Activated CD4-positive, alpha-beta memory T cell treated with anti-CD3 and anti-CD28 coated beads for 36 hours (primary cell): ENCODE results near the gene SSH3. TPM values are rescaled to one million over a fixed set of nuclear protein-coding genes. Genes with fewer than 3 reads are reported as not detected.

Experiments used
- CTCF ChIA-PET: fragments of 350-600 bp; sonication (Branson Sonifier 250); formaldehyde crosslinking; loops from one replicate; lab custom pipeline; 2021; ENCODE audit warnings: antibody characterized with exemption, inconsistent platforms; lab: Charles Lee
- POLR2A ChIA-PET: fragments of 350-600 bp; sonication (Branson Sonifier 250); formaldehyde crosslinking; loops from one replicate; lab custom pipeline; 2021; ENCODE audit warnings: antibody characterized with exemption; lab: Charles Lee
- DNase-seq: peaks from one replicate; pipeline ENCODE4 v3.0.0-alpha.2; 2020
- H3K27ac Mint-ChIP-seq: one replicate; pipeline ENCODE4 v1.8.0; 2021; ENCODE audit warnings: mixed read lengths
- H3K27me3 Mint-ChIP-seq: one replicate; pipeline ENCODE4 v1.8.0; 2021; ENCODE audit warnings: mixed read lengths
- H3K36me3 Mint-ChIP-seq: one replicate; pipeline ENCODE4 v1.8.0; 2021; ENCODE audit warnings: mixed read lengths
- H3K4me1 Mint-ChIP-seq: one replicate; pipeline ENCODE4 v1.8.0; 2021; ENCODE audit warnings: low read depth, mixed read lengths
- H3K4me3 Mint-ChIP-seq: one replicate; pipeline ENCODE4 v1.8.0; 2021; ENCODE audit warnings: mild to moderate bottlenecking, mixed read lengths
- H3K9me3 Mint-ChIP-seq: one replicate; pipeline ENCODE4 v1.8.0; 2021; ENCODE audit warnings: mixed read lengths
- intact Hi-C: fragments of 100-400 bp; cut with micrococcal nuclease; formaldehyde crosslinking; loops from one replicate; pipeline ENCODE4 v1.15.1; 2023
- total RNA-seq, 2 experiments: library from RNA; stranded (reverse); gene quantifications; one replicate each; pipeline ENCODE4 v1.2.3, GENCODE V29; 2021

The SSH3 gene
- total RNA-seq, 2 experiments from 2014 or later, result 14.9 to 19.4 TPM

DNA sequence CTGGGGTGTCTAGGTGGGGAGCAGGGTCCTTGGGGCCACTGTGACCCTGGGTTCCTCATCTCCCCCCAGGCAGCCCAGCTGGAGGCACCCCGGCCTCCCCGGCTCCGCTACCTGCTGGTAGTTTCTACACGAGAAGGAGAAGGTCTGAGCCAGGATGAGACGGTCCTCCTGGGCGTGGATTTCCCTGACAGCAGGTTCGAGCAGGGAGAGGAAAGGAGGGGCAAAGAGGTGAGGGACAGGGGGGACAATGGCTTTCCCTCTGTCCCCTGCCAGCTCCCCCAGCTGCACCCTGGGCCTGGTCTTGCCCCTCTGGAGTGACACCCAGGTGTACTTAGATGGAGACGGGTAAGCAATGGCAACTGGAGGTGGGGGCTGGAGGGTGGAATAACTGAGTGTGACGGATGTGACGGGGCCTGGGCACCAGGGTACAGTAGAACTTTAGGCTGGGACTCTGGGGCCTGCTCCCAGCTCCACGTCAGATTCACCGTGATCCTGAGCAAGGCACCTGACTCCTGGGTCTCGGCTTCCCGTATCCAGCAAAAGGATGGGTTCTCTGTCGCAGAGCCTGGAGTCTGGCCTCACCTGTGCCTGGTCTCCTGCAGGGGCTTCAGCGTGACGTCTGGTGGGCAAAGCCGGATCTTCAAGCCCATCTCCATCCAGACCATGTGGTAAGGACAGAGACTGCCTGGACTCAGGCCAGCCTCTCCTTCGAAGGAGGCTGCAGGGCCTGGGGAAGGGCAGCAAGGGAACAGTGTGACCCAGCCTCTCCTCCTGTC is 3.6 kb downstream of the SSH3 start:
- peaks cover 15% of the 10 kb centered on the region for H3K4me1 Mint-ChIP-seq
- intact Hi-C loops, result no loop called here
- ChIA-PET POLR2A (no interaction called here), CTCF (interaction anchor here (1.5 to 2.6 kb wide), 2 partner anchors 10 to 44 kb away, joined by 4 to 10 read pairs; no protein-coding TSS in a partner anchor)
- H3K36me3 Mint-ChIP-seq, result peaks cover 6% of the 10 kb centered on the region
- no peaks in the 10 kb centered on the region for H3K27me3 Mint-ChIP-seq
- H3K4me3 Mint-ChIP-seq, result no peak overlapping the region
- no peaks in the 10 kb centered on the region for H3K9me3 Mint-ChIP-seq
- H3K27ac Mint-ChIP-seq, result no peak overlapping the region
- no peak for DNase-seq

DNA sequence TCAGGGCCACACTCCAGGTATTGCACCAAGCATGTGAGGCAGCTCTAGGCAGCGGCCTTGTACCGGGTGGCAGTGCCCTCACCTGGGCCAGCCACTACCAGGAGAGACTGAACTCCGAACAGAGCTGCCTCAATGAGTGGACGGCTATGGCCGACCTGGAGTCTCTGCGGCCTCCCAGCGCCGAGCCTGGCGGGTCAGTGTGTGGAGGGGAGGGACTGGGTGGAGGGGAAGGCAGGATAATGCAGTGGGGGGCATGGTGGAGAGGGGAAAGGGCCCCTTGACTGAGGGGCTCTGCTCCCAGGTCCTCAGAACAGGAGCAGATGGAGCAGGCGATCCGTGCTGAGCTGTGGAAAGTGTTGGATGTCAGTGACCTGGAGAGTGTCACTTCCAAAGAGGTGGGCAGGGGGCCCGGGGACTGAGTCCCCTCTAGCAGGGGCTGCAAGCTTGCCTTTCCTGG is 4.2 kb downstream of the SSH3 start:
- H3K9me3 Mint-ChIP-seq, result no peaks in the 10 kb centered on the region
- POLR2A ChIA-PET, result no interaction called here
- DNase-seq, result no peak
- no peak overlapping the region for H3K27ac Mint-ChIP-seq
- intact Hi-C loops, result no loop called here
- CTCF ChIA-PET, result interaction anchor here (1.5 to 2.6 kb wide), 2 partner anchors 10 to 44 kb away, joined by 4 to 10 read pairs; no protein-coding TSS in a partner anchor
- peaks cover 21% of the 10 kb centered on the region for H3K4me1 Mint-ChIP-seq
- no peaks in the 10 kb centered on the region for H3K27me3 Mint-ChIP-seq
- peaks cover 2% of the 10 kb centered on the region for H3K36me3 Mint-ChIP-seq
- H3K4me3 Mint-ChIP-seq, result no peak overlapping the region

DNA sequence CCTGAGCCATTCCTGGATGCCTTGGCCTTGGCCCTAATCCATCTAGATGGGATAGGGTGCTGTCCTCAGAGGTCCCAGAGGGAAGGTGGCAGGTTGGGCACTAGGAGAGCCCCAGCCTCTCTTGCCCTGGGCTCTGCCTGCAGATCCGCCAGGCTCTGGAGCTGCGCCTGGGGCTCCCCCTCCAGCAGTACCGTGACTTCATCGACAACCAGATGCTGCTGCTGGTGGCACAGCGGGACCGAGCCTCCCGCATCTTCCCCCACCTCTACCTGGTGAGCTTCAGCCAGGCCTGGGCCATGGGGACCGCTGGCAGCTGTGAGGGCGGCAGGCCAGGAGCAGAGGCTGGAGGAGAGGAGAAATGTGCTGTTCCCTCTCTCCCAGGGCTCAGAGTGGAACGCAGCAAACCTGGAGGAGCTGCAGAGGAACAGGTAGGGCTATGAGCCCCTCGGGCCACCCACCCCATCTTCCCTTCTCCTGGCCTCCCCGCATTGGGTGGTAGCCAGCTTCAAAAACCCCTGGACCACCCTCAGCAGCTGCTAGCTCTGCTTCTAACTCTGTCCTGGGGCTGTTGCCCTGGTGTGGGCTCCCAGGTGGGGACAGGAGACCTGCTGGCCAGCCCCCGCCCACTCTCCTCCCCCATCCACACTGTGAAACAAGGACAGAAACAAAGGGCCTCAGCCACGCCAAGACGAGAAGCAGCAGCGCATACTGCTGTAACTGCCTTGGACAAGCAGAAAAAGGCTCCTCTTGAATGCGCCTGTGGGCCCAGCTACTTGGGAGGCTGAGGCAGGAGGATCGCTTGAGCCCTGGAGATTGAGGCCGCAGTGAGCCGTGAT is 4.9 kb downstream of the SSH3 start:
- H3K4me1 Mint-ChIP-seq, result peaks cover 24% of the 10 kb centered on the region
- intact Hi-C loops, result no loop called here
- no peaks in the 10 kb centered on the region for H3K9me3 Mint-ChIP-seq
- ChIA-PET CTCF (interaction anchor here (0.7 to 2.6 kb wide), 3 partner anchors 9 to 81 kb away, joined by 3 to 10 read pairs (median 3); no protein-coding TSS in a partner anchor), POLR2A (no interaction called here)
- no peaks in the 10 kb centered on the region for H3K36me3 Mint-ChIP-seq
- no peak for DNase-seq
- no peaks in the 10 kb centered on the region for H3K27me3 Mint-ChIP-seq
- H3K27ac Mint-ChIP-seq, result no peak overlapping the region
- no peak overlapping the region for H3K4me3 Mint-ChIP-seq

DNA sequence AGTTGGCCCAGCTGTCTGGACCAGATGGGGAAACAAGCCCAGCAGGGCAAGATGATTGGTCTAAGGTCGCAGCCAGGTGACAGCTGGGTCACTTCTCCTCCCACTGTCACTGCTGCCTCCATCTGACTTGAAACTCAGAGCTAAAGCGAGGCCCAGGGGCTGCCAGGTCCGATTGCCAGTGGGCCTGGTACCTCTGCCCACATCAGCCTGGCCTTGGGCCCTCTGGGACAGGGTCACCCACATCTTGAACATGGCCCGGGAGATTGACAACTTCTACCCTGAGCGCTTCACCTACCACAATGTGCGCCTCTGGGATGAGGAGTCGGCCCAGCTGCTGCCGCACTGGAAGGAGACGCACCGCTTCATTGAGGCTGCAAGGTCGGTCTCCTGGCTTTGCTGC is 5.8 kb downstream of the SSH3 start:
- Mint-ChIP-seq H3K4me3 (no peak overlapping the region), H3K27me3 (no peaks in the 10 kb centered on the region), H3K27ac (no peak overlapping the region), H3K36me3 (no peaks in the 10 kb centered on the region), H3K4me1 (peaks cover 31% of the 10 kb centered on the region), H3K9me3 (no peaks in the 10 kb centered on the region)
- CTCF ChIA-PET, result interaction anchor here (1.4 kb wide), 1 partner anchor 47 kb away, joined by 3 read pairs; no protein-coding TSS in a partner anchor
- POLR2A ChIA-PET, result no interaction called here
- intact Hi-C loops, result no loop called here
- no peak for DNase-seq

DNA sequence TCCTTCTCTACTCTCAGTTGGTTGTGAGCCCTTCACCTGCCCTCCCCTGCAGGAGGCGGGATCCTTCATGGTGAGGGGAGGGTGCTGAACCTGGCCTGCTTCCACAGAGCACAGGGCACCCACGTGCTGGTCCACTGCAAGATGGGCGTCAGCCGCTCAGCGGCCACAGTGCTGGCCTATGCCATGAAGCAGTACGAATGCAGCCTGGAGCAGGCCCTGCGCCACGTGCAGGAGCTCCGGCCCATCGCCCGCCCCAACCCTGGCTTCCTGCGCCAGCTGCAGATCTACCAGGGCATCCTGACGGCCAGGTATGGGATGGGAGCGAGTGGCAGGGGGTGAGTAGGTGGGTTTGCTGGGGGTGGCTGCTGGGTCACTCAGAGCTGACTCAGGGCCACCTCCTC is 6.3 kb downstream of the SSH3 start:
- ChIA-PET POLR2A (no interaction called here), CTCF (interaction anchor here (1.4 kb wide), 1 partner anchor 47 kb away, joined by 3 read pairs; no protein-coding TSS in a partner anchor)
- Mint-ChIP-seq H3K27me3 (no peaks in the 10 kb centered on the region), H3K4me1 (peaks cover 30% of the 10 kb centered on the region), H3K4me3 (no peak overlapping the region), H3K36me3 (no peaks in the 10 kb centered on the region), H3K9me3 (no peaks in the 10 kb centered on the region), H3K27ac (no peak overlapping the region)
- intact Hi-C loops, result loop anchor here (10.0 kb wide), 1 partner anchor 225 kb away; no protein-coding TSS in a partner anchor
- no peak for DNase-seq

DNA sequence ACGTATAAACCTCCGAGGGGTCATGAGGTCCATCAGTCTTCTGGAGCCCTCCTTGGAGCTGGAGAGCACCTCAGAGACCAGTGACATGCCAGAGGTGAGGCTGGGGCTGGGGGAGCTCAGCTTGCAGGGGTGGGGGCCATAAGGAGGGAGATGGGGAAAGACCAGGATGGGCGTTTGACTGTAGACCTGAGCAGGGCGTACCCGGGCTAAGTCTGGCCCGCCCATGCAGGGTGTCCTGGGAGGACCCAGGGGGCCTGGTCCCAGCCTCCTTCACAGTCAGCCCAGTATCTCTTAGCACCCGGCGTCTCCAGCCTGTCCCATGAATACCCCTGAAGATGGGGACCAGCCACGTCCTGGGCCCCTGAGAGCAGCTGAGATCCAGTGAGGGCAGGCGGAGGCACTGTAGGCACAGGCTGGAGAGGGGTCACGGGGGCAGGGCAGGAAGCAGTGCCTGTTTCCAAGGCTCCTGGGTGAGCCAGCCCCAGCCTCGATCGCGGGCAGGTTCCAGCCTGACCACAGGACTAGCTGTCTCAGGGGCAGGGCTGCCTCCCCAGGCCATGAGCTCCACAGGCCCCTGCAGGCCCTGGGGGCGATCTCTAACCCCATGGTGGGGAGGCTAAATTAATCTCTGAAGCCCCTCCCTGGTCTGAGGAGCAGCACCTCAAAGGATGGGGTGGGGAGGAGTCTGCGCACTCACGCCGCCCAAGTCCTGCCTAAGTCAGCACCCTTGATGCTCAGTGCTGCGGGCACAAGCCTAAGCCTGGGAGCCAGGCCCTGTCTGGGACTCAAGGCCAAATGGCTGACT is 7.1 kb downstream of the SSH3 start:
- peaks cover 28% of the 10 kb centered on the region for H3K4me1 Mint-ChIP-seq
- peak overlapping the region; percentile 56 for H3K27ac Mint-ChIP-seq
- no peak overlapping the region for H3K4me3 Mint-ChIP-seq
- no peaks in the 10 kb centered on the region for H3K36me3 Mint-ChIP-seq
- ChIA-PET POLR2A (no interaction called here), CTCF (interaction anchor here (2.0 kb wide), 1 partner anchor 48 kb away, joined by 6 read pairs; no protein-coding TSS in a partner anchor)
- no peak for DNase-seq
- intact Hi-C loops, result loop anchor here (10.0 kb wide), 1 partner anchor 226 kb away; no protein-coding TSS in a partner anchor
- no peaks in the 10 kb centered on the region for H3K9me3 Mint-ChIP-seq
- H3K27me3 Mint-ChIP-seq, result no peaks in the 10 kb centered on the region

DNA sequence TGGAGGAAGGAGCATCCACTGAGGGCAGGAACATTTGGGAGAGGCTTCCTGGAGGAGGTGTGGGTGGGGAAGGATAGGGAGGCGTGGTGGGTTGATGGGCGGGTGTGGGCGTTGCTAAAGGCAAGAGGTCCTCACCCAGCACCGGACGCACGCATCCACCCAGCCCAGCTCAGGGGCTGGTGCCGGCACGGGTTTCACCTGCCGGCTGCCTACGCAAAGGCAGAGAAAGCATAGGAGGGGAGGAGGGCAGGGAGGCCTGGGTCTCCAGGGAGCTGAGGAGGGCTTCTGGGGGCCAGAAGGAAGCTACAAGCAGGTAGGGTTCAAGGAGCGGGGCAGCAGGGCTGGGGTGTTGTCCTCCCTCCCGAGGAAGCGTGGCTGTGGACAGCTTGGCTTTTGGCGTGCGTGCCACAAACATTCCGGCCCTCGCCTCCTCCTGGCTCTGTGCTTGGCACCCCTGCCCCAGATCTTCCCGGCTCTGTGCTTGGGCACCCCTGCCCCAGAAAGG is 7.8 kb downstream of the SSH3 start:
- Mint-ChIP-seq H3K27ac (peak overlapping the region; percentile 56), H3K9me3 (no peaks in the 10 kb centered on the region), H3K4me1 (peaks cover 28% of the 10 kb centered on the region), H3K36me3 (no peaks in the 10 kb centered on the region), H3K27me3 (no peaks in the 10 kb centered on the region), H3K4me3 (no peak overlapping the region)
- DNase-seq, result no peak
- ChIA-PET CTCF (interaction anchor here (2.0 kb wide), 1 partner anchor 49 kb away, joined by 6 read pairs; no protein-coding TSS in a partner anchor), POLR2A (no interaction called here)
- intact Hi-C loops, result loop anchor here (10.0 kb wide), 1 partner anchor 226 kb away; no protein-coding TSS in a partner anchor

DNA sequence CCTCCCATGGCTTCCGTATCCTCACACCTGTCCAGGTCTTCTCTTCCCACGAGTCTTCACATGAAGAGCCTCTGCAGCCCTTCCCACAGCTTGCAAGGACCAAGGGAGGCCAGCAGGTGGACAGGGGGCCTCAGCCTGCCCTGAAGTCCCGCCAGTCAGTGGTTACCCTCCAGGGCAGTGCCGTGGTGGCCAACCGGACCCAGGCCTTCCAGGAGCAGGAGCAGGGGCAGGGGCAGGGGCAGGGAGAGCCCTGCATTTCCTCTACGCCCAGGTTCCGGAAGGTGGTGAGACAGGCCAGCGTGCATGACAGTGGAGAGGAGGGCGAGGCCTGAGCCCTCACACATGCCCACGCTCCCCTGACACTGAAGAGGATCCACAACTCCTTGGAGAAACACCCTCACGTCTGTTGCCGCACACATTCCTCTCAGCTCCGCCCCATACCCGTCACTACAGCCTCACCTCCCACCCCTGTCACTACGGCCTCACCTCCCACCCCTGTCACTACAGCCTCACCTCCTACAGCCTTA is 8.3 kb downstream of the SSH3 start:
- Mint-ChIP-seq H3K9me3 (no peaks in the 10 kb centered on the region), H3K27ac (peak overlapping the region; percentile 56), H3K4me3 (no peak overlapping the region), H3K36me3 (no peaks in the 10 kb centered on the region), H3K4me1 (peaks cover 28% of the 10 kb centered on the region), H3K27me3 (no peaks in the 10 kb centered on the region)
- CTCF ChIA-PET, result interaction anchor here (2.0 kb wide), 1 partner anchor 49 kb away, joined by 6 read pairs; no protein-coding TSS in a partner anchor
- DNase-seq, result peak; percentile 41
- POLR2A ChIA-PET, result no interaction called here
- intact Hi-C loops, result loop anchor here (10.0 kb wide), 1 partner anchor 227 kb away; no protein-coding TSS in a partner anchor

DNA sequence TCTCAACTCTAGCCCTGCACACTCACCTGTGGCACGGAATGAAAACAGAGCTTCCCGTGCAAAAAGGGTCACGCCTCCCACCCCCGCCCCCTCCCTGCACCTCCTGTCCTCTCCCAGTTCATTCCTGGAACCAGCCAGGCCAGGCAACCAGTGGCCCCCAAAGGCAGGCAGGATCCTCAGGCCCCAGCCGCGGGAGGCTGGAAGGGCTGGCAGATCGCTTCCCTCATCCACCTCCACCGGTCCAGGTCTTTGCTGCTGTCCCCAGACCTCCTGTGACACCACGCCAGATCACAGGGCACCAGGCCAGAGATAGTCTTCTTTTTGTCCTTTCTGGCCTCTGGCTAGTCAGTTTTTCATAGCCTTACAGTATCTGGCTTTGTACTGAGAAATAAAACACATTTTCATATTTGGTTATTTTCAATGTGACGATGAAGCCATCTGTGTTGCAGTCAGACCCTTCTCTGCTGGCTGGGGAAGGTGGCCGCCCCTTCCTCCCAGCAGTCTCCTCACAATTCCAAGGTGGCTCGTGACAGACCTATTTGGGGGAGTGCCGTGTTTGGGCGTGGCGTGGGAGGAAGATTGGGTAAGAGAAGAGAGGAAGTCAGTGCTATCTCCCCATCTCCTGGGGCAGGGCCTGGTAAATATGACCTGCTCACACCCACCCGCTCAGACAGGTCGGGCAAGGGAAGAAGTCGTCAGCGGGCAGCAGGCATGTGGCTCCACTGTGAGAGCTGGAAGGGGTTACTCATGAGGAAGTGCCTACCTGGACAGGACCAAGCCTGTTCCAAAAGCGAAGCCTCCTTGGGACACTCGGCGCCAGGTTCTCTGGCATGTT is 9.1 kb downstream of the SSH3 start:
- DNase-seq, result peak; percentile 67
- Mint-ChIP-seq H3K27me3 (no peaks in the 10 kb centered on the region), H3K27ac (peak overlapping the region; percentile 83), H3K4me3 (no peak overlapping the region), H3K4me1 (peaks cover 28% of the 10 kb centered on the region), H3K36me3 (no peaks in the 10 kb centered on the region), H3K9me3 (no peaks in the 10 kb centered on the region)
- POLR2A ChIA-PET, result interaction anchor here (0.6 kb wide), 1 partner anchor 456 kb away, joined by 3 read pairs; no protein-coding TSS in a partner anchor
- intact Hi-C loops, result loop anchor here (10.0 kb wide), 1 partner anchor 228 kb away; no protein-coding TSS in a partner anchor
- CTCF ChIA-PET, result interaction anchor here (1.0 to 2.0 kb wide), 3 partner anchors 45 to 70 kb away, joined by 3 to 6 read pairs (median 4); no protein-coding TSS in a partner anchor
